ENCODE data around the gene PCDHGB1.
"Not testable (repeated sequence)": the region's sequence is repeated elsewhere in the genome, so short reads cannot be mapped to it uniquely, and the experiment has no call there.

Gene PCDHGB1

DNA sequence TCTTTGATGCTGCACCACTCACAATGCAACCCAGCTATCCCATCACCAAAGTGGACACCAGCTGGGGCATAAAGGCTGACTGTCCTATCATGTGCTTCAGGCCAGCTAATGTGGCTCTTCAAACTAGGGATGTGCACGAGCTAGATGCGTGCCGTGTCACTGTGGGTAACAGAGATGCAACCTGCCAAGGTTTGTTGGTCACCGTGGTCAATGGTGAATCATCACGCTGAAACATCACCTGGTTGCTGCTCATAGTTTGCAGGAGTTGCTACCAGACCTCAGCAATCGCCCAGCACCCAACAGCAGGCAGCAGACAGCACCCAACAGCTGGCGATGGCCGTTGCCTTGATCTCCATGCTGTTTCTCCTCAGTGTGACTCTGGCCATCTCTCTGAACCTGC, 21.7 kb upstream of the PCDHGB1 start:
- CTCF ChIA-PET: interaction anchor here (0.6 to 5.3 kb wide), 6 partner anchors 8 to 587 kb away, joined by 3 to 41 read pairs (median 4); partner anchors contain the start of genes PCDHGA2, PCDHGB1 and TAF7
- no peak for TF ChIP-seq ZNF324 (tag by site-specific recombination; IDR thresholded peaks at IDR 0.05)

DNA sequence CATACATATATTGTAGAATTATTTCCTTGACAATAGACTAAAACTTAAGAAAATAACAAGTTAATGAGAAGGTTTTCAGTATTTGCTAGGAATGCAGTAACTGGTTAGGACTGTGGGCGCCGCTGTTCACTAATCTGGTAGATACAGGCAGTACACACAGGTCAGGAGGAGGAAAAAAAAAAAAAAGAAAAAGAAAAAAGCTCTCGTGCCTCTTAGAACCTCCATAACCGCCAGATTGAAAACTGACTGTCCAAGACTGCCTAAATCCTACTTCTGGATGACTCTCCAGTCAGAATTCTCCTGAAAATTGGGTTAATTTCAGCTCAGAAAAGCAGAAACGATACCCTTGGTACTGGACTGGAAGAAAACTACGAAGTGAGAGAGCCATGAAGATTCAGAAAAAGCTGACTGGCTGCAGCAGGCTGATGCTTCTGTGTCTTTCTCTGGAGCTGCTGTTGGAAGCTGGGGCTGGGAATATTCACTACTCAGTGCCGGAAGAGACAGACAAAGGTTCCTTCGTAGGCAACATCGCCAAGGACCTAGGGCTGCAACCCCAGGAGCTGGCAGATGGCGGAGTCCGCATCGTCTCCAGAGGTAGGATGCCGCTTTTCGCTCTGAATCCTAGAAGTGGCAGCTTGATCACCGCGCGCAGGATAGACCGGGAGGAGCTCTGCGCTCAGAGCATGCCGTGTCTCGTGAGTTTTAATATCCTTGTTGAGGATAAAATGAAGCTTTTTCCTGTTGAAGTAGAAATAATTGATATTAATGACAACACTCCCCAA, 19.4 kb upstream of the PCDHGB1 start, which contains the start of gene PCDHGA1:
TSS of gene PCDHGA1 (plus strand) at position 216 of the 782 bp plus-strand sequence.
- CTCF ChIA-PET: interaction anchor here (0.6 to 5.3 kb wide), 23 partner anchors 9 to 1072 kb away, joined by 3 to 41 read pairs (median 4); partner anchors contain the start of genes PCDHB15, PCDHB8, PCDHGA11 and PCDHGA12
- POLR2A ChIA-PET: interaction anchor here (2.1 kb wide), 1 partner anchor 10 kb away, joined by 10 read pairs; the partner anchor contains the start of gene TAF7
- Histone ChIP-seq H3K36me3 (ENCODE audit: control insufficient read depth in 2 of 2, insufficient read depth in 1 of 2, low read length in 2 of 2) (no peaks in the 10 kb centered on the region), H3K27ac (ENCODE audit: extremely low read depth, low read depth, low read length) (no peak within 1 kb of the TSS), H3K4me1 (ENCODE audit: control insufficient read depth, insufficient read depth, low read length) (no peaks in the 10 kb centered on the region), H3K4me3 (ENCODE audit: low read depth, low read length) (no peak within 1 kb of the TSS), H3K9me3 (ENCODE audit: control insufficient read depth, insufficient read depth, low read depth, low read length) (no peaks in the 10 kb centered on the region)
- no peak for TF ChIP-seq ZBTB8A (tag by site-specific recombination; IDR thresholded peaks at IDR 0.05)
- TF ChIP-seq SP3 (tag by site-specific recombination; IDR thresholded peaks at IDR 0.05): no peak
- peak; percentile 73 for TF ChIP-seq ZNF335 (tag by site-specific recombination; conservative IDR thresholded peaks at IDR 0.05)
- no peak for TF ChIP-seq ZNF169 (tag by site-specific recombination; IDR thresholded peaks at IDR 0.05)
- TF ChIP-seq ZNF521 (tag by site-specific recombination; IDR thresholded peaks at IDR 0.05): no peak
- TF ChIP-seq, protein P1, sequence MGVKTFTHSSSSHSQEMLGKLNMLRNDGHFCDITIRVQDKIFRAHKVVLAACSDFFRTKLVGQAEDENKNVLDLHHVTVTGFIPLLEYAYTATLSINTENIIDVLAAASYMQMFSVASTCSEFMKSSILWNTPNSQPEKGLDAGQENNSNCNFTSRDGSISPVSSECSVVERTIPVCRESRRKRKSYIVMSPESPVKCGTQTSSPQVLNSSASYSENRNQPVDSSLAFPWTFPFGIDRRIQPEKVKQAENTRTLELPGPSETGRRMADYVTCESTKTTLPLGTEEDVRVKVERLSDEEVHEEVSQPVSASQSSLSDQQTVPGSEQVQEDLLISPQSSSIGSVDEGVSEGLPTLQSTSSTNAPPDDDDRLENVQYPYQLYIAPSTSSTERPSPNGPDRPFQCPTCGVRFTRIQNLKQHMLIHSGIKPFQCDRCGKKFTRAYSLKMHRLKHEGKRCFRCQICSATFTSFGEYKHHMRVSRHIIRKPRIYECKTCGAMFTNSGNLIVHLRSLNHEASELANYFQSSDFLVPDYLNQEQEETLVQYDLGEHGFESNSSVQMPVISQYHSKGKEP (tag by site-specific recombination; IDR thresholded peaks at IDR 0.05): no peak
- TF ChIP-seq ZNF654 (tag by site-specific recombination; IDR thresholded peaks at IDR 0.05; ENCODE audit: low read depth): peak; percentile 60
- TF ChIP-seq, protein P2, sequence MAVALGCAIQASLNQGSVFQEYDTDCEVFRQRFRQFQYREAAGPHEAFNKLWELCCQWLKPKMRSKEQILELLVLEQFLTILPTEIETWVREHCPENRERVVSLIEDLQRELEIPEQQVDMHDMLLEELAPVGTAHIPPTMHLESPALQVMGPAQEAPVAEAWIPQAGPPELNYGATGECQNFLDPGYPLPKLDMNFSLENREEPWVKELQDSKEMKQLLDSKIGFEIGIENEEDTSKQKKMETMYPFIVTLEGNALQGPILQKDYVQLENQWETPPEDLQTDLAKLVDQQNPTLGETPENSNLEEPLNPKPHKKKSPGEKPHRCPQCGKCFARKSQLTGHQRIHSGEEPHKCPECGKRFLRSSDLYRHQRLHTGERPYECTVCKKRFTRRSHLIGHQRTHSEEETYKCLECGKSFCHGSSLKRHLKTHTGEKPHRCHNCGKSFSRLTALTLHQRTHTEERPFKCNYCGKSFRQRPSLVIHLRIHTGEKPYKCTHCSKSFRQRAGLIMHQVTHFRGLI (tag by site-specific recombination; IDR thresholded peaks at IDR 0.05): no peak
- TF ChIP-seq ZNF626 (tag by site-specific recombination; IDR thresholded peaks at IDR 0.05): no peak
- TF ChIP-seq ZNF221 (tag by site-specific recombination; IDR thresholded peaks at IDR 0.05; ENCODE audit: borderline replicate concordance): no peak
- TF ChIP-seq ZNF112 (tag by site-specific recombination; IDR thresholded peaks at IDR 0.05): no peak
- TF ChIP-seq, protein P3, sequence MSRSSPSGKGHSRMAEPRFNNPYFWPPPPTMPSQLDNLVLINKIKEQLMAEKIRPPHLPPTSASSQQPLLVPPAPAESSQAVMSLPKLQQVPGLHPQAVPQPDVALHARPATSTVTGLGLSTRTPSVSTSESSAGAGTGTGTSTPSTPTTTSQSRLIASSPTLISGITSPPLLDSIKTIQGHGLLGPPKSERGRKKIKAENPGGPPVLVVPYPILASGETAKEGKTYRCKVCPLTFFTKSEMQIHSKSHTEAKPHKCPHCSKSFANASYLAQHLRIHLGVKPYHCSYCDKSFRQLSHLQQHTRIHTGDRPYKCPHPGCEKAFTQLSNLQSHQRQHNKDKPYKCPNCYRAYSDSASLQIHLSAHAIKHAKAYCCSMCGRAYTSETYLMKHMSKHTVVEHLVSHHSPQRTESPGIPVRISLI (tag by site-specific recombination; IDR thresholded peaks at IDR 0.05): peak; percentile 41; the same call in 1 of the 2 replicates
- TF ChIP-seq ZNF146 (tag by site-specific recombination; IDR thresholded peaks at IDR 0.05): no peak
- no peak for TF ChIP-seq ZNF157 (tag by site-specific recombination; IDR thresholded peaks at IDR 0.05)

More for the DNA sequence above, 21.7 kb upstream of the PCDHGB1 start:
- no peaks in the 10 kb centered on the region for H3K9me3 ChIP-seq (ENCODE audit: control insufficient read depth, insufficient read depth, low read depth, low read length)
- POLR2A ChIA-PET: interaction anchor here (1.1 kb wide), 1 partner anchor 291 kb away, joined by 3 read pairs; the partner anchor contains the start of gene DIAPH1
- no peak overlapping the region for H3K4me3 ChIP-seq (ENCODE audit: low read depth, low read length)
- no peaks in the 10 kb centered on the region for H3K4me1 ChIP-seq (ENCODE audit: control insufficient read depth, insufficient read depth, low read length)
- H3K36me3 ChIP-seq (ENCODE audit: control insufficient read depth in 2 of 2, insufficient read depth in 1 of 2, low read length in 2 of 2): no peaks in the 10 kb centered on the region
- no peak overlapping the region for H3K27ac ChIP-seq (ENCODE audit: extremely low read depth, low read depth, low read length)

DNA sequence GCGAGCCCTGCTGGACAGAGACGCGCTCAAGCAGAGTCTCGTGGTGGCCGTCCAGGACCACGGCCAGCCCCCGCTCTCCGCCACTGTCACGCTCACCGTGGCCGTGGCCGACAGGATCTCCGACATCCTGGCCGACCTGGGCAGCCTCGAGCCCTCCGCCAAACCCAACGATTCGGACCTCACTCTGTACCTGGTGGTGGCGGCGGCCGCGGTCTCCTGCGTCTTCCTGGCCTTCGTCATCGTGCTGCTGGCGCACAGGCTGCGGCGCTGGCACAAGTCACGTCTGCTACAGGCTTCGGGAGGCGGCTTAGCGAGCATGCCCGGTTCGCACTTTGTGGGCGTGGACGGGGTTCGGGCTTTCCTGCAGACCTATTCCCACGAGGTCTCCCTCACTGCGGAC, 17.3 kb upstream of the PCDHGB1 start:
- H3K9me3 ChIP-seq (ENCODE audit: control insufficient read depth, insufficient read depth, low read depth, low read length); H3K4me1 ChIP-seq (ENCODE audit: control insufficient read depth, insufficient read depth, low read length); H3K27ac ChIP-seq (ENCODE audit: extremely low read depth, low read depth, low read length); H3K4me3 ChIP-seq (ENCODE audit: low read depth, low read length); H3K36me3 ChIP-seq (ENCODE audit: control insufficient read depth in 2 of 2, insufficient read depth in 1 of 2, low read length in 2 of 2): not testable (repeated sequence)
- ChIA-PET CTCF (interaction anchor here (0.6 to 3.5 kb wide), 4 partner anchors 11 to 225 kb away, joined by 3 to 21 read pairs (median 10); partner anchors contain the start of genes PCDHGA3 and PCDHGB1), POLR2A (interaction anchor here (2.7 kb wide), 1 partner anchor 12 kb away, joined by 19 read pairs; the partner anchor contains the start of gene TAF7)
